ENCODE results near the gene MAD2L1.

DNA sequence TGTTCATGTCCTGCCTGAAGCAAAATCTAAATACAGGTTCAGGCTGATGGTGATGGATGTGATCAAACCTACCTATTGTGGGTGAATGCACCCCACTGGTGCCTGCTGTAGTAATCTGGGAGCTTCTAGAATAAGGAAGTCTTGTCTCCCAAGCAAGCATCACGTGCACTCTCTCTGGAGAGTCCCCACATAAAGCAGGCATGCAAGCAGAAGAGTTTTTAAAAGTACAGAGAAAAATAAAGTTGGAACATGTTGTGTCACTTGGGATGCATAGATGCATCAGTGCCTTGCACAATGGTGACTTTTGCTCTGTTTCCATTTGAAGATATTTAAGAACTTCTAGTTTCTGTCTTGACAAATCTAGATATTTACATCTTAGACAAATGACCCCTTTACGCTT, 54.9 kb downstream of the MAD2L1 start:
- TF ChIP-seq, protein P1, sequence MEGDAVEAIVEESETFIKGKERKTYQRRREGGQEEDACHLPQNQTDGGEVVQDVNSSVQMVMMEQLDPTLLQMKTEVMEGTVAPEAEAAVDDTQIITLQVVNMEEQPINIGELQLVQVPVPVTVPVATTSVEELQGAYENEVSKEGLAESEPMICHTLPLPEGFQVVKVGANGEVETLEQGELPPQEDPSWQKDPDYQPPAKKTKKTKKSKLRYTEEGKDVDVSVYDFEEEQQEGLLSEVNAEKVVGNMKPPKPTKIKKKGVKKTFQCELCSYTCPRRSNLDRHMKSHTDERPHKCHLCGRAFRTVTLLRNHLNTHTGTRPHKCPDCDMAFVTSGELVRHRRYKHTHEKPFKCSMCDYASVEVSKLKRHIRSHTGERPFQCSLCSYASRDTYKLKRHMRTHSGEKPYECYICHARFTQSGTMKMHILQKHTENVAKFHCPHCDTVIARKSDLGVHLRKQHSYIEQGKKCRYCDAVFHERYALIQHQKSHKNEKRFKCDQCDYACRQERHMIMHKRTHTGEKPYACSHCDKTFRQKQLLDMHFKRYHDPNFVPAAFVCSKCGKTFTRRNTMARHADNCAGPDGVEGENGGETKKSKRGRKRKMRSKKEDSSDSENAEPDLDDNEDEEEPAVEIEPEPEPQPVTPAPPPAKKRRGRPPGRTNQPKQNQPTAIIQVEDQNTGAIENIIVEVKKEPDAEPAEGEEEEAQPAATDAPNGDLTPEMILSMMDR (IDR thresholded peaks at IDR 0.05): no peak
- TF ChIP-seq POLR2A (IDR thresholded peaks at IDR 0.05): no peak
